Measurements from ENCODE around the gene RPS6KA4.

GRCh38 chr11:64382586-64382985 lies 23.6 kb downstream of the RPS6KA4 start:
- TF ChIP-seq CTCF (IDR thresholded peaks at IDR 0.05) (no peak), EZH2phosphoT487 (IDR thresholded peaks at IDR 0.05) (no peak), EZH2 (IDR thresholded peaks at IDR 0.05) (no peak)
